HEK293 (cell line): ENCODE results near the gene NR3C2.

Source experiments
- CTCF ChIA-PET: fragments of 350-600 bp; formaldehyde crosslinking; extraction: SDS; loops from one replicate; lab custom pipeline; 2021; ENCODE audit warnings: antibody characterized with exemption; lab: Yijun Ruan, JAX
- POLR2A ChIA-PET: fragments of 300-600 bp; formaldehyde crosslinking; extraction: SDS; loops from one replicate; lab custom pipeline; 2020; ENCODE audit warnings: antibody characterized with exemption, inconsistent platforms; lab: Yijun Ruan, JAX
- H3K27ac ChIP-seq: fragments of 200-500 bp; sonication (Bioruptor generic); 2 replicates; pipeline ENCODE4 v1.5.1; 2014; ENCODE audit warnings: low read depth, low read length, control low read depth, inconsistent platforms; ENCODE audit errors: extremely low read depth
- H3K36me3 ChIP-seq, 2 experiments: fragments of 200-500 bp in 1 of 2; sonication (Bioruptor generic) in 1 of 2; 1 replicate in 1 of 2; 2 replicates in 1 of 2; pipeline ENCODE4 v1.5.1; 2014 to 2017; ENCODE audit warnings: inconsistent platforms in 2 of 2, low read length in 2 of 2; ENCODE audit not compliant: control insufficient read depth in 2 of 2, insufficient read depth in 1 of 2
- H3K4me1 ChIP-seq: fragments of 200-500 bp; sonication (Bioruptor generic); 2 replicates; pipeline ENCODE4 v1.5.1; 2014; ENCODE audit warnings: mild to moderate bottlenecking, low read length, inconsistent platforms; ENCODE audit not compliant: control insufficient read depth, insufficient read depth
- H3K4me3 ChIP-seq: 2 replicates; pipeline ENCODE4 v1.5.1; 2011; ENCODE audit warnings: low read depth, mild to moderate bottlenecking, control low read depth, low read length, moderate library complexity
- H3K9me3 ChIP-seq: fragments of 200-500 bp; sonication (Bioruptor generic); 2 replicates; pipeline ENCODE4 v1.5.1; 2014; ENCODE audit warnings: low read depth, low read length, inconsistent platforms; ENCODE audit not compliant: control insufficient read depth, insufficient read depth
- HOXD13 ChIP-seq: sonication (generic); formaldehyde crosslinking; IDR thresholded peaks from 2 replicates; pipeline ENCODE4 v1.8.0; 2022; ENCODE audit warnings: missing genetic modification reagents, borderline replicate concordance
- KLF16 ChIP-seq: fragments of 450-650 bp; formaldehyde crosslinking; IDR thresholded peaks from 2 replicates; pipeline ENCODE4 v1.5.1; 2017; ENCODE audit warnings: missing biosample characterization, missing genetic modification characterization
- SCRT2 ChIP-seq: fragments of 450-650 bp; formaldehyde crosslinking; IDR thresholded peaks from 2 replicates; pipeline ENCODE4 v1.5.1; 2016; ENCODE audit warnings: missing biosample characterization, missing genetic modification characterization
- YY1 ChIP-seq: fragments of 450-650 bp; formaldehyde crosslinking; IDR thresholded peaks from 2 replicates; pipeline ENCODE4 v1.5.1; 2018; ENCODE audit warnings: missing biosample characterization, missing genetic modification characterization
- ZBTB20 ChIP-seq: fragments of 450-650 bp; formaldehyde crosslinking; IDR thresholded peaks from 2 replicates; pipeline ENCODE4 v1.5.1; 2016; ENCODE audit warnings: missing biosample characterization, missing genetic modification characterization
- ZNF174 ChIP-seq: fragments of 450-650 bp; formaldehyde crosslinking; IDR thresholded peaks from 2 replicates; pipeline ENCODE4 v1.5.0; 2017; ENCODE audit warnings: missing biosample characterization, mild to moderate bottlenecking, missing genetic modification characterization
- ZNF202 ChIP-seq: fragments of 450-650 bp; formaldehyde crosslinking; IDR thresholded peaks from 2 replicates; pipeline ENCODE4 v1.5.1; 2016; ENCODE audit warnings: missing biosample characterization, missing genetic modification characterization, borderline replicate concordance
- ZNF214 ChIP-seq: fragments of 450-650 bp; formaldehyde crosslinking; IDR thresholded peaks from 2 replicates; pipeline ENCODE4 v1.5.1; 2017; ENCODE audit warnings: missing biosample characterization, mild to moderate bottlenecking, missing genetic modification characterization, borderline replicate concordance
- ZNF274 ChIP-seq, 2 experiments: fragments of 200-500 bp in 1 of 2; fragments of 450-650 bp in 1 of 2; sonication (Bioruptor generic) in 1 of 2; formaldehyde crosslinking in 1 of 2; IDR thresholded peaks; 2 replicates each; pipeline versions ENCODE4 v1.5.1 to v1.6.1; 2014 to 2016; ENCODE audit warnings: borderline replicate concordance in 1 of 2, inconsistent platforms in 1 of 2, low read length in 1 of 2, missing biosample characterization in 1 of 2, missing genetic modification characterization in 1 of 2
- ZNF335 ChIP-seq: fragments of 450-650 bp; formaldehyde crosslinking; conservative IDR thresholded peaks from 2 replicates; pipeline ENCODE4 v1.5.1; 2016; ENCODE audit warnings: missing biosample characterization, missing genetic modification characterization
- ZNF37A ChIP-seq: fragments of 450-650 bp; IDR thresholded peaks from 2 replicates; pipeline ENCODE4 v1.5.1; 2018; ENCODE audit warnings: missing biosample characterization, missing genetic modification characterization
- ZNF391 ChIP-seq: fragments of 450-650 bp; formaldehyde crosslinking; IDR thresholded peaks from 2 replicates; pipeline ENCODE4 v1.5.1; 2016; ENCODE audit warnings: low read depth, missing biosample characterization, missing genetic modification characterization, borderline replicate concordance
- ZNF549 ChIP-seq: fragments of 450-650 bp; IDR thresholded peaks from 2 replicates; pipeline ENCODE4 v1.5.1; 2018; ENCODE audit warnings: missing biosample characterization, missing genetic modification characterization, mild to moderate bottlenecking, inconsistent platforms, moderate library complexity
- ZNF560 ChIP-seq: fragments of 450-650 bp; formaldehyde crosslinking; IDR thresholded peaks from 2 replicates; pipeline ENCODE4 v1.5.1; 2017; ENCODE audit warnings: missing biosample characterization, missing genetic modification characterization, borderline replicate concordance
- ZNF585B ChIP-seq: fragments of 450-650 bp; formaldehyde crosslinking; IDR thresholded peaks from 2 replicates; pipeline ENCODE4 v1.5.1; 2016; ENCODE audit warnings: missing biosample characterization, missing genetic modification characterization
- ZNF623 ChIP-seq: fragments of 450-650 bp; formaldehyde crosslinking; IDR thresholded peaks from 2 replicates; pipeline ENCODE4 v1.5.1; 2016; ENCODE audit warnings: missing biosample characterization, missing genetic modification characterization
- ZNF624 ChIP-seq: fragments of 450-650 bp; formaldehyde crosslinking; IDR thresholded peaks from 2 replicates; pipeline ENCODE4 v1.5.1; 2017; ENCODE audit warnings: missing biosample characterization, missing genetic modification characterization
- ZNF707 ChIP-seq: fragments of 450-650 bp; formaldehyde crosslinking; IDR thresholded peaks from 2 replicates; pipeline ENCODE4 v1.5.1; 2016; ENCODE audit warnings: missing biosample characterization, missing genetic modification characterization
- ZNF776 ChIP-seq: fragments of 450-650 bp; formaldehyde crosslinking; IDR thresholded peaks from 2 replicates; pipeline ENCODE4 v1.5.0; 2017; ENCODE audit warnings: missing biosample characterization, missing genetic modification characterization, borderline replicate concordance
- ZNF830 ChIP-seq: fragments of 450-650 bp; IDR thresholded peaks from 2 replicates; pipeline ENCODE4 v1.5.0; 2018; ENCODE audit warnings: missing biosample characterization, missing genetic modification characterization, low read depth, mild to moderate bottlenecking, moderate library complexity
- ZXDB ChIP-seq: fragments of 450-650 bp; formaldehyde crosslinking; IDR thresholded peaks from 2 replicates; pipeline ENCODE4 v1.5.1; 2016; ENCODE audit warnings: missing biosample characterization, missing genetic modification characterization
- TF ChIP-seq, protein P1 (sequence below): fragments of 450-650 bp; formaldehyde crosslinking; IDR thresholded peaks from 2 replicates; pipeline ENCODE4 v1.5.1; 2016; ENCODE audit warnings: missing biosample characterization, missing genetic modification characterization
- TF ChIP-seq, protein P2 (sequence below): fragments of 450-650 bp; formaldehyde crosslinking; IDR thresholded peaks from 2 replicates; pipeline ENCODE4 v1.5.1; 2016; ENCODE audit warnings: missing biosample characterization, missing genetic modification characterization
- TF ChIP-seq, protein P3 (sequence below): fragments of 450-650 bp; formaldehyde crosslinking; IDR thresholded peaks from 2 replicates; pipeline ENCODE4 v1.5.1; 2017; ENCODE audit warnings: missing biosample characterization, missing genetic modification characterization

The NR3C2 gene

DNA sequence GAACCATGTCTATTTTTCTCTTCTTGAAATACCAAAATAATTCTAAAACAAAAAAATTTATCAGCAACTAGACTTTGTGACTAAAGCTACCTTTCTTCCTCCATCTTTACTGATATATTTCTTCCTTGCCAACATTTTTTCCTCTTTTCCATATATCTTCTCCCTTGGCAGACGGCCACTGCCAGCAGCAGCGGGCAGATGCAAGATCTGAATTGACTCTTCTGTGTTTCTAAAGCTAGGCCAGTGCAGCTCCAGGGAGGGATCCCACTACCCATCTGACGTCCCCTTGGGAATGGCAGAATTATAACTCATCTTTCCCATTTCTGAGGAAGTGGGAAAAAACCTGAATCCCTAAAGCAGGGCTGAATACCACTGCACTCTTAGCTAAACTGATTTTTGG is 206.4 kb downstream of the NR3C2 start:
- CTCF ChIA-PET: no interaction called here

DNA sequence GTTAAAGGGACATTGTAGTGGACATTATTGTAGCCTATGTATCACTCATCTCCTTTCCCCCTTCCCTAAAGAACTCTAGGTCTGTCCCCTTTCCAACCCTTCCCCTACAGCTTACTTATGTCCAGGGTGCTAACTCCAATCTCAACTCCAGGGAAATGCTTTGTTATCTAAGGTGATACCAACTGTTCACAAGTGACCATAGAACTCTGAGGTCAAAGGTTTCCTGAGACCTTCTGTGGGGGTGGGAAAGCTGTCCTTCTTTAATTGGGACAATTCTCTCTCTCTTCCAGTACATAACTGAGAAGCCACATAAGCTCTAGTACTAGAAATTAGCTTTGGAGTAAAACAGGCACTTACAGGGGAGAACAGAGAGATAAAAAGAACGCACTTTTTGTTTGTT is 212.4 kb downstream of the NR3C2 start:
- Histone ChIP-seq H3K9me3 (no peaks in the 10 kb centered on the region), H3K4me1 (no peaks in the 10 kb centered on the region), H3K27ac (no peak overlapping the region), H3K4me3 (no peak overlapping the region), H3K36me3 (no peaks in the 10 kb centered on the region)
- CTCF ChIA-PET: no interaction called here
- TF ChIP-seq ZNF274 (IDR thresholded peaks at IDR 0.05; ENCODE audit: low read length) (no peak), ZNF274 (tag by site-specific recombination; IDR thresholded peaks at IDR 0.05; ENCODE audit: borderline replicate concordance) (no peak), YY1 (tag by site-specific recombination) (no peak)
- POLR2A ChIA-PET: no interaction called here

More for the DNA sequence above, 206.4 kb downstream of the NR3C2 start:
- H3K36me3 ChIP-seq: no peaks in the 10 kb centered on the region
- H3K4me1 ChIP-seq: no peaks in the 10 kb centered on the region
- H3K9me3 ChIP-seq: no peaks in the 10 kb centered on the region
- H3K4me3 ChIP-seq: no peak overlapping the region
- TF ChIP-seq ZNF37A (tag by site-specific recombination): no peak
- TF ChIP-seq ZNF335 (tag by site-specific recombination): no peak
- no peak for TF ChIP-seq ZNF624 (tag by site-specific recombination)
- no peak for TF ChIP-seq ZNF174 (tag by site-specific recombination)
- TF ChIP-seq ZBTB20 (tag by site-specific recombination): no peak
- TF ChIP-seq ZNF707 (tag by site-specific recombination): no peak
- no peak for TF ChIP-seq ZNF560 (tag by site-specific recombination)
- H3K27ac ChIP-seq: no peak overlapping the region
- POLR2A ChIA-PET: no interaction called here

DNA sequence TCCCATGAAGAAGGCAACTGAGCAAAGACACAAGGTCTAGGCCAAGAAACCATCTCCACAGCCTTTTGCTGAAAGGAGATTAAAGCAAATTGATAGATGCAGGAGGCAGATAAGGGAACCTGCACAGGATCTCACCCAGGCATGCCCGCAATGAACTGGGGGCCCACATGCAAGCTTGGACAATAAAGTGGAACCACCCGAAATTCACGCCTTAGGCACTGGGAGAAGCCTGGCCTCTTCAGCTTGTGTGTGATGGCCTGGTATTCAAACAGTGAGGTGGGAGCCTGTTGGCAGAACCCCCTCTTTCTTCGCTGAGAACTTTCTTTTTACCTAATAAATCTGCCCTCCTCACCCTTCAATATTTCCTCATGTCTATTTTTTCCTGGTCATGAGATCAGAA is 213.2 kb downstream of the NR3C2 start:
- TF ChIP-seq ZNF202: no peak
- TF ChIP-seq SCRT2 (tag by site-specific recombination): no peak
- TF ChIP-seq ZNF623 (tag by site-specific recombination): no peak
- TF ChIP-seq ZNF549: no peak
- TF ChIP-seq YY1 (tag by site-specific recombination): no peak
- TF ChIP-seq KLF16 (tag by site-specific recombination): no peak
- no peak for TF ChIP-seq ZNF624 (tag by site-specific recombination)
- Histone ChIP-seq H3K36me3 (no peaks in the 10 kb centered on the region), H3K9me3 (no peaks in the 10 kb centered on the region), H3K4me3 (no peak overlapping the region), H3K4me1 (no peaks in the 10 kb centered on the region), H3K27ac (no peak overlapping the region)
- POLR2A ChIA-PET: no interaction called here
- CTCF ChIA-PET: interaction anchor here (1.0 kb wide), 1 partner anchor 303 kb away, joined by 3 read pairs; no protein-coding TSS in a partner anchor

DNA sequence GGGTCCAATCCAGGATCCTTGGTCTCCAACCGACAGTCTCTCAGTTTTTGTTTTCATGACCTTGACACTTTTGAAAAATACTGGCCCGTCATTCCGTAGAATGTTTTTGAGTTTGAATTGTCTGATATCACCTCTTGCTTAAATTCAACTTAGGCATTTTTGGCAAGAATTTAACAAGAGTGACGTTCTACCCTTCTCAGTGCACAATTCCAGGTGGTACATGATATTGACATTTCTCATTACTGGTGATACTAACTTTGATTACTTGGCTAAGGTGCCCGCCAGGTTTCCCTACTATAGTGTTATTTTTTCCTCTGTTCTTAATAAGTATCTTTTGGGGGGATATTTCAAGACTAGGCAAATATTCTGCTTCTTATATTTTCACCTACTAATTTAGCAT is 215.1 kb downstream of the NR3C2 start:
- CTCF ChIA-PET: no interaction called here
- Histone ChIP-seq H3K27ac (no peak overlapping the region), H3K4me1 (no peaks in the 10 kb centered on the region; the same call in 1 of the 2 replicates), H3K4me3 (no peak overlapping the region), H3K9me3 (no peaks in the 10 kb centered on the region), H3K36me3 (no peaks in the 10 kb centered on the region)
- POLR2A ChIA-PET: no interaction called here
- TF ChIP-seq ZXDB (tag by site-specific recombination) (no peak), ZNF391 (tag by site-specific recombination) (no peak), HOXD13 (CRISPR knock-in tag) (no peak), ZNF585B (no peak), ZNF830 (tag by site-specific recombination) (no peak), ZNF214 (tag by site-specific recombination) (no peak), ZNF776 (no peak)
- TF ChIP-seq, protein P1, sequence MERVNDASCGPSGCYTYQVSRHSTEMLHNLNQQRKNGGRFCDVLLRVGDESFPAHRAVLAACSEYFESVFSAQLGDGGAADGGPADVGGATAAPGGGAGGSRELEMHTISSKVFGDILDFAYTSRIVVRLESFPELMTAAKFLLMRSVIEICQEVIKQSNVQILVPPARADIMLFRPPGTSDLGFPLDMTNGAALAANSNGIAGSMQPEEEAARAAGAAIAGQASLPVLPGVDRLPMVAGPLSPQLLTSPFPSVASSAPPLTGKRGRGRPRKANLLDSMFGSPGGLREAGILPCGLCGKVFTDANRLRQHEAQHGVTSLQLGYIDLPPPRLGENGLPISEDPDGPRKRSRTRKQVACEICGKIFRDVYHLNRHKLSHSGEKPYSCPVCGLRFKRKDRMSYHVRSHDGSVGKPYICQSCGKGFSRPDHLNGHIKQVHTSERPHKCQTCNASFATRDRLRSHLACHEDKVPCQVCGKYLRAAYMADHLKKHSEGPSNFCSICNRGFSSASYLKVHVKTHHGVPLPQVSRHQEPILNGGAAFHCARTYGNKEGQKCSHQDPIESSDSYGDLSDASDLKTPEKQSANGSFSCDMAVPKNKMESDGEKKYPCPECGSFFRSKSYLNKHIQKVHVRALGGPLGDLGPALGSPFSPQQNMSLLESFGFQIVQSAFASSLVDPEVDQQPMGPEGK (tag by site-specific recombination): no peak
- TF ChIP-seq, protein P2, sequence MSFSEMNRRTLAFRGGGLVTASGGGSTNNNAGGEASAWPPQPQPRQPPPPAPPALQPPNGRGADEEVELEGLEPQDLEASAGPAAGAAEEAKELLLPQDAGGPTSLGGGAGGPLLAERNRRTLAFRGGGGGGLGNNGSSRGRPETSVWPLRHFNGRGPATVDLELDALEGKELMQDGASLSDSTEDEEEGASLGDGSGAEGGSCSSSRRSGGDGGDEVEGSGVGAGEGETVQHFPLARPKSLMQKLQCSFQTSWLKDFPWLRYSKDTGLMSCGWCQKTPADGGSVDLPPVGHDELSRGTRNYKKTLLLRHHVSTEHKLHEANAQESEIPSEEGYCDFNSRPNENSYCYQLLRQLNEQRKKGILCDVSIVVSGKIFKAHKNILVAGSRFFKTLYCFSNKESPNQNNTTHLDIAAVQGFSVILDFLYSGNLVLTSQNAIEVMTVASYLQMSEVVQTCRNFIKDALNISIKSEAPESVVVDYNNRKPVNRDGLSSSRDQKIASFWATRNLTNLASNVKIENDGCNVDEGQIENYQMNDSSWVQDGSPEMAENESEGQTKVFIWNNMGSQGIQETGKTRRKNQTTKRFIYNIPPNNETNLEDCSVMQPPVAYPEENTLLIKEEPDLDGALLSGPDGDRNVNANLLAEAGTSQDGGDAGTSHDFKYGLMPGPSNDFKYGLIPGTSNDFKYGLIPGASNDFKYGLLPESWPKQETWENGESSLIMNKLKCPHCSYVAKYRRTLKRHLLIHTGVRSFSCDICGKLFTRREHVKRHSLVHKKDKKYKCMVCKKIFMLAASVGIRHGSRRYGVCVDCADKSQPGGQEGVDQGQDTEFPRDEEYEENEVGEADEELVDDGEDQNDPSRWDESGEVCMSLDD (tag by site-specific recombination): no peak
- TF ChIP-seq, protein P3, sequence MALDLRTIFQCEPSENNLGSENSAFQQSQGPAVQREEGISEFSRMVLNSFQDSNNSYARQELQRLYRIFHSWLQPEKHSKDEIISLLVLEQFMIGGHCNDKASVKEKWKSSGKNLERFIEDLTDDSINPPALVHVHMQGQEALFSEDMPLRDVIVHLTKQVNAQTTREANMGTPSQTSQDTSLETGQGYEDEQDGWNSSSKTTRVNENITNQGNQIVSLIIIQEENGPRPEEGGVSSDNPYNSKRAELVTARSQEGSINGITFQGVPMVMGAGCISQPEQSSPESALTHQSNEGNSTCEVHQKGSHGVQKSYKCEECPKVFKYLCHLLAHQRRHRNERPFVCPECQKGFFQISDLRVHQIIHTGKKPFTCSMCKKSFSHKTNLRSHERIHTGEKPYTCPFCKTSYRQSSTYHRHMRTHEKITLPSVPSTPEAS (tag by site-specific recombination): no peak
